Parathyroid adenoma (tissue), 2 donors: ENCODE measurements around the gene VAT1.
"Not testable (repeated sequence)": the region's sequence is repeated elsewhere in the genome, so short reads cannot be mapped to it uniquely, and the experiment has no call there.

ENCODE experiments used
- H2AFZ ChIP-seq: fragments of 300-600 bp; sonication (generic); one replicate; pipeline ENCODE4 v1.7.0; 2017; ENCODE audit warnings: antibody characterized with exemption, mild to moderate bottlenecking
- H3K27ac ChIP-seq: fragments of 300-600 bp; sonication (generic); one replicate; pipeline ENCODE4 v1.7.0; 2017
- H3K27me3 ChIP-seq: fragments of 300-600 bp; sonication (generic); one replicate; pipeline ENCODE4 v1.7.0; 2017; ENCODE audit warnings: low read length; ENCODE audit not compliant: control insufficient read depth, insufficient read depth
- H3K36me3 ChIP-seq: fragments of 300-600 bp; sonication (generic); one replicate; pipeline ENCODE4 v1.7.0; 2017; ENCODE audit warnings: low read length; ENCODE audit not compliant: control insufficient read depth, insufficient read depth
- H3K4me1 ChIP-seq: fragments of 300-600 bp; sonication (generic); one replicate; pipeline ENCODE4 v1.7.0; 2017; ENCODE audit warnings: control low read depth
- H3K4me2 ChIP-seq: fragments of 300-600 bp; sonication (generic); one replicate; pipeline ENCODE4 v1.7.0; 2017; ENCODE audit warnings: low read length
- H3K4me3 ChIP-seq: fragments of 300-600 bp; sonication (generic); one replicate; pipeline ENCODE4 v1.7.0; 2017; ENCODE audit warnings: low read depth, low read length
- H3K79me2 ChIP-seq: fragments of 300-600 bp; sonication (generic); one replicate; pipeline ENCODE4 v1.7.0; 2017; ENCODE audit warnings: control low read depth
- H3K9ac ChIP-seq: fragments of 300-600 bp; sonication (generic); one replicate; pipeline ENCODE4 v1.7.0; 2017; ENCODE audit warnings: mild to moderate bottlenecking
- H3K9me3 ChIP-seq: fragments of 300-600 bp; sonication (generic); one replicate; pipeline ENCODE4 v1.7.0; 2017; ENCODE audit warnings: low read length; ENCODE audit not compliant: control insufficient read depth
- TF ChIP-seq, protein P1 (sequence below): fragments of 300-600 bp; sonication (generic); IDR thresholded peaks from one replicate; pipeline ENCODE4 v1.7.0; 2017; ENCODE audit warnings: antibody characterized with exemption, mild to moderate bottlenecking
- donor health status: primary hyperparathyroidism.

VAT1 gene

GRCh38 chr17:43010667-43011308 lies 11.4 kb downstream of the VAT1 start:
- Histone ChIP-seq H3K27me3 (no peaks in the 10 kb centered on the region), H3K4me3 (no peak overlapping the region), H3K9ac (no peak overlapping the region), H3K4me2 (no peak overlapping the region), H3K27ac (no peak overlapping the region), H3K36me3 (no peaks in the 10 kb centered on the region), H2AFZ (no peak overlapping the region), H3K4me1 (peaks cover 4% of the 10 kb centered on the region), H3K79me2 (no peaks in the 10 kb centered on the region), H3K9me3 (no peaks in the 10 kb centered on the region)
- TF ChIP-seq, protein P1, sequence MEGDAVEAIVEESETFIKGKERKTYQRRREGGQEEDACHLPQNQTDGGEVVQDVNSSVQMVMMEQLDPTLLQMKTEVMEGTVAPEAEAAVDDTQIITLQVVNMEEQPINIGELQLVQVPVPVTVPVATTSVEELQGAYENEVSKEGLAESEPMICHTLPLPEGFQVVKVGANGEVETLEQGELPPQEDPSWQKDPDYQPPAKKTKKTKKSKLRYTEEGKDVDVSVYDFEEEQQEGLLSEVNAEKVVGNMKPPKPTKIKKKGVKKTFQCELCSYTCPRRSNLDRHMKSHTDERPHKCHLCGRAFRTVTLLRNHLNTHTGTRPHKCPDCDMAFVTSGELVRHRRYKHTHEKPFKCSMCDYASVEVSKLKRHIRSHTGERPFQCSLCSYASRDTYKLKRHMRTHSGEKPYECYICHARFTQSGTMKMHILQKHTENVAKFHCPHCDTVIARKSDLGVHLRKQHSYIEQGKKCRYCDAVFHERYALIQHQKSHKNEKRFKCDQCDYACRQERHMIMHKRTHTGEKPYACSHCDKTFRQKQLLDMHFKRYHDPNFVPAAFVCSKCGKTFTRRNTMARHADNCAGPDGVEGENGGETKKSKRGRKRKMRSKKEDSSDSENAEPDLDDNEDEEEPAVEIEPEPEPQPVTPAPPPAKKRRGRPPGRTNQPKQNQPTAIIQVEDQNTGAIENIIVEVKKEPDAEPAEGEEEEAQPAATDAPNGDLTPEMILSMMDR: no peak

DNA sequence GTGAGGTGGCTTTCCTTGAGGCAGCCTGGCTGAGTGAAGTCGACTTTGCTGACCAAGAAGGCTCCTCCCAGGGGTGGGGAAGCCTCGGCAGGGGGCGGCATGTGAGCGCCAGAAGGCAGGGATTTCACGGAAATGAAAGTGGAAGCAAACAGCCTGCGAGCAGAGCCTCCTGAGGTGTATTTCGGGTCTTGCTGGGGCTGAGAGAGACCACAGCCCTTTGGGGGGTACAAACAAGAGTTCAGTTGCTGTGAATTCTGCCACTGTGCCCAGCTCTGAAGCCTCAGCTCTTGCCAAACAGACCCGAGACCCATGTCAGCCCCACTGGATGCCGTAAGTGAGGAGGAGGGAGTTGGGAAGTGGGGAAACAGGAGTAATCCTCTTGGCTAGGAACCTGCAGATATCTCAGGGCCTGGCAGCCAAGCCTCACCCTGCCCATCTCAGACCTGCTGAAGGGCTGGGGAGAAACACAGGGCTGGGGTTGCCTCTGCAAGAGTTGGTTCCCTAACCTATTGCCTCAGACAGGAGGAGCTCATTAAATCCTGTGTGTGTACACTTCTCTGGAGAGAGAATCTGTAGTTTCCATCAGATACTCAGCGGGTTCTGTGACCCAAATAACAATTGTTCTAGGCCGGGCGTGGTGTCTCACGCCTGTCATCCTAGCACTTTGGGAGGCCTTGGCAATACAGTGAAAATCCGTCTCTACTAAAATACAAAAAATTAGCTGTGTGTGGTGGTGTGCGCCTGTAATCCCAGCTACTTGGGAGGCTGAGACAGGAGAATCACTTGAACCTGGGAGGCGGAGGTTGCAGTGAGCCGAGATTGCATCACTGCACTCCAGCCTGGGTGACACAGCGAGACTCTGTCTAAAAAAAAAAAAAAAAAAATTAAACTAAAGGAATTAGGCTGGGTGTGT lies 15.3 kb downstream of the VAT1 start, which contains the start of gene IFI35:
IFI35 (plus strand) TSS at position 146 of the 913 bp plus-strand sequence; CDS start at position 310, 164 bp downstream.
- H3K4me2 ChIP-seq: peak within 1 kb of the TSS; percentile 96
- H3K27me3 ChIP-seq: no peaks in the 10 kb centered on the region
- peak within 1 kb of the TSS; percentile 93 for H3K4me3 ChIP-seq
- H3K36me3 ChIP-seq: no peaks in the 10 kb centered on the region
- H3K79me2 ChIP-seq: no peaks in the 10 kb centered on the region
- peak within 1 kb of the TSS; percentile 98 for H2AFZ ChIP-seq
- H3K27ac ChIP-seq: peak within 1 kb of the TSS; percentile 89
- H3K4me1 ChIP-seq: peaks cover 4% of the 10 kb centered on the region
- no peaks in the 10 kb centered on the region for H3K9me3 ChIP-seq
- TF ChIP-seq, protein P1: peak; percentile 57
- no peak within 1 kb of the TSS for H3K9ac ChIP-seq

DNA sequence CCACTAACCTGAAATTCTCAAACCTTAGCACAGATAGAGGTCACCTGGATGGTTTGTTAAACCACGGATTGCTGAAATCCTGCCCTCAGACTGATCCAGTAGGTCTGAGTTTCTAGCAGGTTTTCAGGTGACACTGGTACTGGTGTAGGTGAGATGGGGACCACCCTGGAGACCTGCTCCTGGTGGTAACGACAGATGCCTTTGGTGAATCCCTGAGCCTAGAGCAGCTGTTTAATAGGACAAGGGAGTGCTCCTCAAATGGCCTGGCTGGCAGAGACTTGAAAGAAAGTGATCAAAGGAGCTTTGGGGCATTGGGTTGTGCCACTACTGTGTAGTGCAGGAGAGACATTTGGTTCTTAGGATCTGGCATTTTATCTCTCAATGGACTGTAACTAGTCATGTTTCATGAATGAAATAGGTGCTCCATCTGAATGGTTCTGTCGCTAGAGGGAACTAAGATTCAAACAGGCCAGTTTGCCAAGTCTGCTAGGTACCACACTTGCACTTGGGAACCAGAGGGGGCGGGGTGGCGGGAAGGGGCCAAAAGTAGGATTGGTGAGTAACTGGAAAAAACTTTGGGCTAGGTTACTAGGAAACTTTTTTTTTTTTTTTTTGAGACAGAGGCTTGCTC lies 18.5 kb downstream of the VAT1 start:
- H3K9ac ChIP-seq: no peak overlapping the region
- H3K36me3 ChIP-seq: no peaks in the 10 kb centered on the region
- peaks cover 11% of the 10 kb centered on the region for H3K79me2 ChIP-seq
- H3K27me3 ChIP-seq: no peaks in the 10 kb centered on the region
- H3K27ac ChIP-seq: no peak overlapping the region
- no peak overlapping the region for H2AFZ ChIP-seq
- no peak overlapping the region for H3K4me2 ChIP-seq
- peaks cover 15% of the 10 kb centered on the region for H3K4me1 ChIP-seq
- H3K4me3 ChIP-seq: no peak overlapping the region
- H3K9me3 ChIP-seq: no peaks in the 10 kb centered on the region
- TF ChIP-seq, protein P1: no peak

GRCh38 chr17:43000894-43001293 lies 21.3 kb downstream of the VAT1 start:
- not testable (repeated sequence) for H3K27ac ChIP-seq, H3K9ac ChIP-seq, H3K4me2 ChIP-seq, H2AFZ ChIP-seq, H3K4me3 ChIP-seq, H3K27me3 ChIP-seq, H3K9me3 ChIP-seq, H3K36me3 ChIP-seq
- Histone ChIP-seq H3K79me2 (peaks cover 11% of the 10 kb centered on the region), H3K4me1 (peaks cover 12% of the 10 kb centered on the region)

DNA sequence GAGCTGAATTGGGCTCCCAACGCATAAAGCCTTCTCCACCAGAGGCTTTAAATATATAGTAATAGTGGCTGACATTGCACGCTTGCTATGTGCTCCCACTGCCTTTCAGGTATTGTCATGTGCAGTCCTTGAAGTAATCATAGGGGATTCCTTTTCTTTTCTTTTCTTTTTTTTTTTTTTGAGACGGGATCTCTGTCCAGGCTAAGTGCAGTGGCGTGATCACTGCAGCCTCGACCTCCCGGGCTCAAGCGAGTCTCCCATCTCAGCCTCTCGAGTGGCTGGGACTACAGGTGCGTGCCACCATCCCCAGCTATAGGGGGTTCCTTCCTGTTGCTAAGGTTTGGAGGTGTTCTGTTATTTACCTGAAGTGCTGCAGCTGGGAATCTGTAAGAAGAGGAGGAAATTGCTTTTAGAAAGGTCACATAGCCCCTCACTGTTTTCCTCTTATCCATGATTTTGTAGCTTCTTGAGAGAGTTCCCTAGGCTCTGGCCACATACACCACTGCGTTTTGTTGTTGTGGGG lies 23.1 kb downstream of the VAT1 start:
- Histone ChIP-seq H3K27ac (peak overlapping the region; percentile 87), H2AFZ (peak overlapping the region; percentile 83), H3K9me3 (no peaks in the 10 kb centered on the region), H3K79me2 (peaks cover 11% of the 10 kb centered on the region), H3K4me3 (peak overlapping the region; percentile 76), H3K36me3 (no peaks in the 10 kb centered on the region), H3K9ac (peak overlapping the region; percentile 32), H3K4me1 (peaks cover 12% of the 10 kb centered on the region), H3K4me2 (peak overlapping the region; percentile 70), H3K27me3 (no peaks in the 10 kb centered on the region)
- TF ChIP-seq, protein P1: no peak
